ENCODE measurements around the gene ZFAND3.
"Not testable (repeated sequence)": the region's sequence is repeated elsewhere in the genome, so short reads cannot be mapped to it uniquely, and the experiment has no call there.

The ZFAND3 gene

DNA sequence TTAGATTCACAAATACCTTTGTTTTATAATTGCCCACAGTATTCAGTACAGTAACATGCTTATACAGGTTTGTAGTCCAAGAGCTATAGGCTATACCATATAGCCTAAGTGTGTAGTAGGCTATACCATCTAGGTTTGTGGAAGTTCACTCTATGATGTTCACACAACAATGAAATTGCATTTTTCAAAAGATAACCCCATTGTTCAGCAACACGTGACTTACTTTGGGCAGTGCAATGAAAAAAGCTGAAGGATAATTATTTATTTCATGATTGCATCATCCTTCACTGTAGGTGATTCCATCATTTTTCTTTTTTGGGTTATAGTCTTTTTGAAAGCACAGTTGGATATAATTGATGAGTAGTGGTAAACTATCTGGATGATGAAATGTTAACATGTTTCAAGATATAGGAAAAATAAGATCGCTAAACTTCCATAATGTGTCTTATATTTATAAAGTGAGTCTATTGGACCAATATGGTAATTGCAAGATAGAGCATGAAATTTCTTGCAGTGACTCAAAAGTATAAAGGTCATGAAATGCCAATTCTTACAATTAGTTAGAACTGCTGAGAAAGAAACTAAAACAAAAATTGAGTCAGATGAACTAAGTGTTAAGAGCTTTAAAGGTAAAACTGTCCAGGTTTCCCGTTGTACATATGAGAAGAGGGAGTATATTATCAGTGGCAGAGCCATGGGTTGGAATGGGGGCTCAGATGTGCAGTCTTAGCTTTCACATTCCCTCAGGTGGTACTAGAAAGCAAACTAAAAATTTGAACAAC, 164.4 kb downstream of the ZFAND3 start:
- DNase-seq (ENCODE audit: low read depth): peak; percentile 7
- Histone ChIP-seq H3K9me3 (ENCODE audit: control insufficient read depth, low read length) (no peaks in the 10 kb centered on the region), H3K27me3 (replicated peaks; ENCODE audit: control insufficient read depth, insufficient read depth, low read length) (no peaks in the 10 kb centered on the region), H3K4me1 (ENCODE audit: control insufficient read depth, insufficient read depth, low read length) (peaks cover 61% of the 10 kb centered on the region), H3K36me3 (ENCODE audit: control insufficient read depth, insufficient read depth, low read length, severe bottlenecking) (no peaks in the 10 kb centered on the region), H3K9ac (ENCODE audit: low read length) (no peak overlapping the region), H3K4me3 (ENCODE audit: low read length) (no peak overlapping the region)

DNA sequence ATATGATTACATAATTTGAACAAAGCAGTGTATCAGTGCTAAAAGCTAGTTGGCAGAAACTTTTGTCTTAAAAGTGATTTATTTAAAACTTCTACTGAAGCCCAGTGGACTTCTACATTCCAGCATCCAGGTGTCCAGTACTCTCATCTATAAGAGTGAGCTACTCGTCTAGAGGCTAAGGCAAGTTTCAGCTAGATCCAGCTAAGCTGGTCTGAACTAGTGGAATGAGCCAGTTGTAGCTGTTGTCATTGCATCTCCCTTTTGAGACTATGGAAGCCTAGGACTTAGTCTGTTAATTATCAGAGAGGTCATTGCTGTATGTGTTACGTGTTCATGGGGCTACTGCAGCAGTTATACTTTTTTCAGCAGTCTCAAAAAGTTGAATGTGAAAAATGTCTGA, 165.1 kb downstream of the ZFAND3 start:
- Histone ChIP-seq H3K4me1 (ENCODE audit: control insufficient read depth, insufficient read depth, low read length) (peaks cover 68% of the 10 kb centered on the region), H3K36me3 (ENCODE audit: control insufficient read depth, insufficient read depth, low read length, severe bottlenecking) (no peaks in the 10 kb centered on the region), H3K9me3 (ENCODE audit: control insufficient read depth, low read length) (no peaks in the 10 kb centered on the region), H3K9ac (ENCODE audit: low read length) (no peak overlapping the region), H3K4me3 (ENCODE audit: low read length) (no peak overlapping the region), H3K27me3 (replicated peaks; ENCODE audit: control insufficient read depth, insufficient read depth, low read length) (no peaks in the 10 kb centered on the region)
- no peak for DNase-seq (ENCODE audit: low read depth)

- no peak for DNase-seq (ENCODE audit: low read depth)
- Histone ChIP-seq H3K36me3 (ENCODE audit: control insufficient read depth, insufficient read depth, low read length, severe bottlenecking) (no peaks in the 10 kb centered on the region), H3K9me3 (ENCODE audit: control insufficient read depth, low read length) (no peaks in the 10 kb centered on the region), H3K27me3 (replicated peaks; ENCODE audit: control insufficient read depth, insufficient read depth, low read length) (no peaks in the 10 kb centered on the region), H3K9ac (ENCODE audit: low read length) (no peak overlapping the region), H3K4me1 (ENCODE audit: control insufficient read depth, insufficient read depth, low read length) (peaks cover 68% of the 10 kb centered on the region), H3K4me3 (ENCODE audit: low read length) (no peak overlapping the region)
These were observed 165.8 kb downstream of the ZFAND3 start for GRCh38 chr6:37985355-37985754.

GRCh38 chr6:37987018-37987417, 167.5 kb downstream of the ZFAND3 start:
- H3K4me1 ChIP-seq (ENCODE audit: control insufficient read depth, insufficient read depth, low read length): peaks cover 73% of the 10 kb centered on the region
- H3K27me3 ChIP-seq (replicated peaks; ENCODE audit: control insufficient read depth, insufficient read depth, low read length): no peaks in the 10 kb centered on the region
- H3K9me3 ChIP-seq (ENCODE audit: control insufficient read depth, low read length): no peaks in the 10 kb centered on the region
- H3K9ac ChIP-seq (ENCODE audit: low read length): no peak overlapping the region
- peak overlapping the region; percentile 15 for H3K4me3 ChIP-seq (ENCODE audit: low read length)
- DNase-seq (ENCODE audit: low read depth): peak; percentile 77
- no peaks in the 10 kb centered on the region for H3K36me3 ChIP-seq (ENCODE audit: control insufficient read depth, insufficient read depth, low read length, severe bottlenecking)

DNA sequence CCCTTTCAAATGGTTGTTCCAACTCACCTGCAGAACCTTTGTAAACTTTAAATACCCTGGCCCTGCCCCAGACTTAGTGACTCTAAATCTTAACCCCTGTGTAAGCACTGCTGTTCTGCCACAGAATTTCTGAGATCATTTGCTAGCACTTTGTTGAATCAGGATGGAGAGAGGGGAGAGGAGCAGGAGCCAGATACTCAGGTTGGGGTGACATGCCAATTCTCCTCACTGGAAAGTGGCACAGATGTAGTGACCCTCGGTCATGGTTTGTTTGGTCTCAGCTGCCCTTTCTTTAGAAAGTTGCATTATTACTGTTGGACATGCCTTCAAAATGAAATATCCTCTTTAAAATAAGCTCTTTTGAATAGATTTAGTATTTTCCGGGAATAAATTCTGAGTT, 168.0 kb downstream of the ZFAND3 start:
- peak overlapping the region; percentile 35 for H3K9ac ChIP-seq (ENCODE audit: low read length)
- H3K4me1 ChIP-seq (ENCODE audit: control insufficient read depth, insufficient read depth, low read length): peaks cover 78% of the 10 kb centered on the region
- H3K36me3 ChIP-seq (ENCODE audit: control insufficient read depth, insufficient read depth, low read length, severe bottlenecking): no peaks in the 10 kb centered on the region
- no peaks in the 10 kb centered on the region for H3K9me3 ChIP-seq (ENCODE audit: control insufficient read depth, low read length)
- no peaks in the 10 kb centered on the region for H3K27me3 ChIP-seq (replicated peaks; ENCODE audit: control insufficient read depth, insufficient read depth, low read length)
- DNase-seq (ENCODE audit: low read depth): no peak
- peak overlapping the region; percentile 15 for H3K4me3 ChIP-seq (ENCODE audit: low read length)

GRCh38 chr6:37988127-37988526, 168.6 kb downstream of the ZFAND3 start:
- Histone ChIP-seq H3K27me3 (replicated peaks; ENCODE audit: control insufficient read depth, insufficient read depth, low read length) (no peaks in the 10 kb centered on the region), H3K9ac (ENCODE audit: low read length) (peak overlapping the region; percentile 59), H3K9me3 (ENCODE audit: control insufficient read depth, low read length) (no peaks in the 10 kb centered on the region), H3K36me3 (ENCODE audit: control insufficient read depth, insufficient read depth, low read length, severe bottlenecking) (no peaks in the 10 kb centered on the region), H3K4me1 (ENCODE audit: control insufficient read depth, insufficient read depth, low read length) (peaks cover 82% of the 10 kb centered on the region), H3K4me3 (ENCODE audit: low read length) (peak overlapping the region; percentile 42)
- DNase-seq (ENCODE audit: low read depth): peak; percentile 42

DNA sequence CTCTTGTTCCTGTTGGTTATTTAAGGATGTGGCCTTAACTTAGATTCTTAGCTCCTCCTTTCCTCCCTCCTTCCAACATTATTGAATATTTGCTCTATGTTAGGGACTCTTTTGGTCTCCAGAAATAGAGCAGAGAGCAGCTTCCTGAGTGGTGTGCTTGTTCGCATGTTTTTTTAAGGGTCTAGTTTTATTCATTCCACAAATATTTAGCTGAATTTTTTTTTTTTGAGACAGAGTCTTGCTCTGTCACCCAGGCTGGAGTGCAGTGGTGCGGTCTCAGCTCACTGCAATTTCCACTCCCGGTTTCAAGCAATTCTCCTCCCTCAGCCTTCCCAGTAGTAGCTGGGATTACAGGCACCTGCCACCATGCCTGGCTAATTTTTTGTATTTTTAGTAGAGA, 169.2 kb downstream of the ZFAND3 start:
- peak overlapping the region; percentile 59 for H3K9ac ChIP-seq (ENCODE audit: low read length)
- H3K9me3 ChIP-seq (ENCODE audit: control insufficient read depth, low read length): no peaks in the 10 kb centered on the region
- peak overlapping the region; percentile 42 for H3K4me3 ChIP-seq (ENCODE audit: low read length)
- peak; percentile 16 for DNase-seq (ENCODE audit: low read depth)
- no peaks in the 10 kb centered on the region for H3K36me3 ChIP-seq (ENCODE audit: control insufficient read depth, insufficient read depth, low read length, severe bottlenecking)
- H3K27me3 ChIP-seq (replicated peaks; ENCODE audit: control insufficient read depth, insufficient read depth, low read length): no peaks in the 10 kb centered on the region
- peaks cover 81% of the 10 kb centered on the region for H3K4me1 ChIP-seq (ENCODE audit: control insufficient read depth, insufficient read depth, low read length)

DNA sequence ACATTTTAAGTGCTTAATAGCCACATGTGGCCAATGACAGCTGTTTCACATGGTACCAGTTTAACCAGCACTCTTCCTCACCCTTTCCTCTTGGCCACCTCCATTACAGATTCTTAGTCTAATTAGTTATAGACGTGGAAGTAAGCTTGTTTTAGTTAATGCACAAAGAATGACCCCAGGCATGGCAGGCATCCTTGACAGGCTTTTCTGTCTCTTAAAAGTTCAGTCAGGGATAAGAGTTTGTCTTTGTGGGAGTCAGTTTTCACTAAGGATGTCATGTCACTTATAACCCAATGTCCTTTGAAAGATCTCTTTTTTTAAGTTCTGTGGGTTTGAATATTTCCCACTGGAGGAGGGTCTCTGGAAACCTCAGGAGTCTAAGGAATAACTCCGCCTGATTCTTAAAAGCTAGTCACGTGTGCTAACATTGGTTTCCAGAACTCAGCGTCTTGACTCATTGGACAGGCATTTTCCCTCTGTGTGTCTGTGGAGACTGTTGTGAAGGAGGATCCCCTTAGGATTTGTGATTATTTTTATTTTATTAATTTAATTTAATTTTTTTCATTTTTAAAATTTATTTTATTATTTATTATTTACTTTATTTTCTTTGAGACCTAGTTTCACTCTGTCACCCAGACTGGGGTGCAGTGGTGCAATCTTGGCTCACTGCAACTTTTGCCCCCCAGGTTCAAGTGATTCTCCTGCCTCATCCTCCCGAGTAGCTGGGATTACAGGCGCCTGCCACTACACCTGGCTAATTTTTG, 171.4 kb downstream of the ZFAND3 start:
- Histone ChIP-seq H3K36me3 (ENCODE audit: control insufficient read depth, insufficient read depth, low read length, severe bottlenecking) (no peaks in the 10 kb centered on the region), H3K27me3 (replicated peaks; ENCODE audit: control insufficient read depth, insufficient read depth, low read length) (no peaks in the 10 kb centered on the region), H3K9ac (ENCODE audit: low read length) (no peak overlapping the region), H3K4me3 (ENCODE audit: low read length) (peak overlapping the region; percentile 24), H3K9me3 (ENCODE audit: control insufficient read depth, low read length) (no peaks in the 10 kb centered on the region), H3K4me1 (ENCODE audit: control insufficient read depth, insufficient read depth, low read length) (peaks cover 79% of the 10 kb centered on the region)
- peak; percentile 85 for DNase-seq (ENCODE audit: low read depth)

DNA sequence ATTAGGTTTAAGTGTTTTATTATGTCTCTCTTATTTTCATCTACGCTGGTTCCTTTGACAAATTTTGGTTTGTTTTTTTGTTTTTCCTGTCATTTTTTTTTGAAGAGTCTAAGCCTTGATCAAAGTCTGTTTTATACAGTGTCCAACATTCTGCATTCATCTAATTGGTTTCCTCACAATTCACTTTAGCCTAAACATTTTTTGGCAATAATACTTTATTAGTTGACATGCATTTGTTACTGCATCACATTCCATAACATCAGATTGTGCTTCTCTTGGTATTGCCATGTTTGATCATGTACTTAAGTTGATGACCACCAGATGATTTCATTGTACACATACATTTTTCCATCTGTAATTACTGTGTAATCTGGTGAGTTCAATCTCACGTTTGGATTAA, 173.2 kb downstream of the ZFAND3 start:
- Histone ChIP-seq H3K36me3 (ENCODE audit: control insufficient read depth, insufficient read depth, low read length, severe bottlenecking) (no peaks in the 10 kb centered on the region), H3K27me3 (replicated peaks; ENCODE audit: control insufficient read depth, insufficient read depth, low read length) (no peaks in the 10 kb centered on the region), H3K9me3 (ENCODE audit: control insufficient read depth, low read length) (no peaks in the 10 kb centered on the region), H3K4me1 (ENCODE audit: control insufficient read depth, insufficient read depth, low read length) (peaks cover 61% of the 10 kb centered on the region), H3K9ac (ENCODE audit: low read length) (no peak overlapping the region), H3K4me3 (ENCODE audit: low read length) (no peak overlapping the region)
- DNase-seq (ENCODE audit: low read depth): no peak

DNA sequence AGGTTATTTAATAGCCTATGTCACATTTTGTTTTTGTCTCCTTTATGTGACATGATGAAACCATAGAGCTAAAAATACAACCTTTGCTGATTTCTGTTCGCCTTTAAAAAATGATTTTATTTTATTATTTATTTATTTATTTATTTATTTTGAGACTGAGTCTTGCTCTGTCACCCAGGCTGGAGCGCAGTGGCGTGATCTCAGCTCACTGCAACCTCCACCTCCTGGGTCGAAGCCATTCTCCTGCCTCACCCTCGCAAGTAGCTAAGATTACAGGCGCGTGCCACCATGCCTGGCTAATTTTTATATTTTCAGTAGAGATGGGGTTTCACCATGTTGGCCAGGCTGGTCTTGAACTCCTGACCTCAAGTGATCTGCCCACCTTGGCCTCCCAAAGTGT, 173.7 kb downstream of the ZFAND3 start:
- H3K9ac ChIP-seq (ENCODE audit: low read length); H3K4me3 ChIP-seq (ENCODE audit: low read length); DNase-seq (ENCODE audit: low read depth); H3K27me3 ChIP-seq (replicated peaks; ENCODE audit: control insufficient read depth, insufficient read depth, low read length); H3K9me3 ChIP-seq (ENCODE audit: control insufficient read depth, low read length); H3K36me3 ChIP-seq (ENCODE audit: control insufficient read depth, insufficient read depth, low read length, severe bottlenecking): not testable (repeated sequence)
- H3K4me1 ChIP-seq (ENCODE audit: control insufficient read depth, insufficient read depth, low read length): peaks cover 57% of the 10 kb centered on the region

- Histone ChIP-seq H3K9me3 (ENCODE audit: control insufficient read depth, low read length) (no peaks in the 10 kb centered on the region), H3K9ac (ENCODE audit: low read length) (no peak overlapping the region), H3K27me3 (replicated peaks; ENCODE audit: control insufficient read depth, insufficient read depth, low read length) (no peaks in the 10 kb centered on the region), H3K4me3 (ENCODE audit: low read length) (no peak overlapping the region), H3K4me1 (ENCODE audit: control insufficient read depth, insufficient read depth, low read length) (peaks cover 53% of the 10 kb centered on the region), H3K36me3 (ENCODE audit: control insufficient read depth, insufficient read depth, low read length, severe bottlenecking) (no peaks in the 10 kb centered on the region)
- no peak for DNase-seq (ENCODE audit: low read depth)
These were observed 174.1 kb downstream of the ZFAND3 start for GRCh38 chr6:37993596-37993995.

Measured in adipocyte (in vitro differentiated cells).